Vagina (tissue), 2 donors: ENCODE results near the gene LIMS4. TPM values are rescaled to one million over a fixed set of nuclear protein-coding genes. Genes with fewer than 3 reads are reported as not detected.
"Not testable (repeated sequence)": the region's sequence is repeated elsewhere in the genome, so short reads cannot be mapped to it uniquely, and the experiment has no call there.

Experiments
- DNase-seq, 2 donors: peaks; one replicate each; pipeline ENCODE4 v3.0.0-alpha.2; 2017; ENCODE audit errors: extremely low spot score in 2 of 2
- H3K27ac ChIP-seq: fragments of 200-600 bp; sonication (generic); one replicate; pipeline ENCODE4 v1.5.1; 2019
- H3K27me3 ChIP-seq: fragments of 200-600 bp; sonication (generic); one replicate; pipeline ENCODE4 v1.5.1; 2019
- H3K36me3 ChIP-seq, 2 donors: fragments of 200-600 bp; sonication (generic); one replicate each; pipeline ENCODE4 v1.5.1; 2017 to 2019
- H3K4me1 ChIP-seq: fragments of 200-600 bp; sonication (generic); one replicate; pipeline ENCODE4 v1.5.1; 2019
- H3K4me3 ChIP-seq, 2 donors: fragments of 200-600 bp; sonication (generic); 1 replicate in 1 of 2; 2 replicates in 1 of 2; pipeline ENCODE4 v1.5.1; 2016 to 2019
- H3K9me3 ChIP-seq: fragments of 200-600 bp; sonication (generic); one replicate; pipeline ENCODE4 v1.5.1; 2019
- intact Hi-C: fragments of 100-400 bp; cut with DNase I; formaldehyde crosslinking; loops from one replicate; pipeline ENCODE4 v1.15.1; 2023
- total RNA-seq: library from RNA; depleted of rRNA; stranded (reverse); fragments of >200 nt; gene quantifications from one replicate; pipeline ENCODE4 v1.2.3, GENCODE V29; 2016

Gene LIMS4
- total RNA-seq, 1 donor from 2014 or later, result 1.5 TPM

DNA sequence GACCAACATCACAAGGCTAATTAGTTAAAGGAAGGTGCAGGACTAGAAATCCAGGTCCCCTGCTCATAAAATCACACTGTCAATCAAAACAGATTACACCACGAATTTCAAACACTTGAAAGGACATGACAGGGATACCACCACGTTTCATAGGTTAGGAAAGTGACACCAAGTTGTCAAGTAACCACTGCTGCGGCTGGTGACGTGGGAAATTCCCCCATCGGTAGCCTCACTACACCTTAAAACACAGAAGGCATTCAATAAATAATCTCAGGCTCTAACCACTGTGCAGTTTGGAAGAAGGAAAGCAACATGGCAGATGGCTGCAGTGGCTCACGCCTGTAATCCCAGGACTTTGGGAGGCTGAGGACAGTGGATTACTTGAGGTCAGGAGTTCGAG is 3.7 kb downstream of the LIMS4 start:
- H3K4me1 ChIP-seq, intact Hi-C loops, H3K36me3 ChIP-seq, H3K27me3 ChIP-seq, H3K9me3 ChIP-seq, H3K4me3 ChIP-seq, H3K27ac ChIP-seq, DNase-seq: not testable (repeated sequence)

DNA sequence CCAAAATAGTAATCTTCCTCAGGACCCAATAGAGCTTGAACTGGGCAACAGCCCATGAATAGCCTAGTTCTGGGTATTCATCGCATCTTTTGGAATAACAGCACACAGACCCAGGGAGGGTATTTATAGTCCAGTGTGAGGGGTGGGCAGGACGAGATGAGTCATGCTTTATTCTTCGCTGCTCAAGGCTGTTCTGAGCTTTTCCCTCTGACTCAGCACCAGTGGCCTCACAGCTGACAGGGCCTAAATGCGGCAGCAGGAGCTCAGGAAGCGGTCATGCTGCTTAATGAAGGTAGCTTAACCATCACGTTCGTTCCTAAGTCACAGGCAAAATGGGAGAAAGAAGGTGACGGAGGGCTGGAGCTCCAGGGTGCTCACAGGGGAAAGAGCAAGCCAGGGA is 7.3 kb downstream of the LIMS4 start:
- intact Hi-C loops, DNase-seq, H3K27ac ChIP-seq, H3K36me3 ChIP-seq, H3K4me3 ChIP-seq, H3K9me3 ChIP-seq, H3K27me3 ChIP-seq, H3K4me1 ChIP-seq: not testable (repeated sequence)

DNA sequence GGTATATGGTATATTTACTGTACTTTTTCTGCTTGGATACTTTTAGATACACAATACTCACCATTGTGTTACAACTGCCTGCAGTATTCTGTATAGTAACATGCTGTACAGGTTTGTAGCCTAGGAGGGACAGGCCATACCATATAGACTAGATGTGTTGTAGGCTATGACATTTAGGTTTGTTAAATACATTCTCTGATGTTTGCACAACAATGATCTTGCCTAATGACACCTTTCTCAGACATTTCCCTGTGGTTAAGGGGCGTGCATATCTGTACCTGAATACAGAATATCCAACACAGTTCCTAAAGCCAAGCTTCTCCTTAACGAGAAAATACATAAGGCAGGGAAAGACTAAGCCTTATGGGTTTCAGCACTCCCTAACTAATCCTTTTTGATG is 10.2 kb downstream of the LIMS4 start:
- H3K9me3 ChIP-seq, DNase-seq, H3K27me3 ChIP-seq, H3K27ac ChIP-seq, H3K4me1 ChIP-seq, H3K4me3 ChIP-seq, H3K36me3 ChIP-seq, intact Hi-C loops: not testable (repeated sequence)

DNA sequence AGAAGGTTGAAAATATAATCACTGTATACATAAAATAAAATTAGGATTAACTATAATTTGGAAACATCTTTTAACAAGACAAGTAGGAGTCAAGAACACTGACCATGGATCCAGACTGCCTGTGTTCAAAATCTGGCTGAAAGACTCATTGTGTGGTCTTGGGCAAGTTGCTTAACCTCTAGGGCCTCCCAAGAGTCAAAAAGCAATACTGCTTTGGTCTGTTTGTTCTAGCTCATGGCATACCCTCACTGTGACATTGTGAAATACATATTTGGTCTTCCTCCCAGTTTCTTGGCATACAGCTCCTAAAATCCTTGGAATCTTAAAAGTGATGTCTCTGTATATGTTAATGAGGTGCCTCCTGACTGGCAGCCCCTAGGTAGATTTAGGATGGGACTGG is 12.3 kb downstream of the LIMS4 start:
- H3K36me3 ChIP-seq, intact Hi-C loops, H3K27me3 ChIP-seq, DNase-seq, H3K4me3 ChIP-seq, H3K4me1 ChIP-seq, H3K9me3 ChIP-seq, H3K27ac ChIP-seq: not testable (repeated sequence)

DNA sequence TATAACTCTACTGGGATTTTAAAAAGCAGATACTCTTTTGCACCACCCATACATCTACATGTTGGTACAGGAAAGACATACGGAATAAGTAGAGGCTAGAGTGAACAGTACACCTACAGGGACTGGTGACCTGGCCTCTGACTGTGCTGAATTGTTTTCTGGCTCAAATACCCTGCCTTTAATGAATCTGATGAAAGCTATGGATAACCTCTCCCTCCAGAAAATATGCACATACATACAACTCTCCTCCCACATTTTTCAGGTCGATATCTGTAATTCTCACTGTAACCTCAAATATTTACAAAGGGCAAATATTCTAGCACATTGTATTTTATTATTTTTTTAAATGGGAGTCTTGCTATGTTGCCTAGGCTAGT is 15.4 kb downstream of the LIMS4 start:
- H3K27me3 ChIP-seq, H3K27ac ChIP-seq, H3K4me3 ChIP-seq, H3K9me3 ChIP-seq, H3K36me3 ChIP-seq, intact Hi-C loops, DNase-seq, H3K4me1 ChIP-seq: not testable (repeated sequence)

DNA sequence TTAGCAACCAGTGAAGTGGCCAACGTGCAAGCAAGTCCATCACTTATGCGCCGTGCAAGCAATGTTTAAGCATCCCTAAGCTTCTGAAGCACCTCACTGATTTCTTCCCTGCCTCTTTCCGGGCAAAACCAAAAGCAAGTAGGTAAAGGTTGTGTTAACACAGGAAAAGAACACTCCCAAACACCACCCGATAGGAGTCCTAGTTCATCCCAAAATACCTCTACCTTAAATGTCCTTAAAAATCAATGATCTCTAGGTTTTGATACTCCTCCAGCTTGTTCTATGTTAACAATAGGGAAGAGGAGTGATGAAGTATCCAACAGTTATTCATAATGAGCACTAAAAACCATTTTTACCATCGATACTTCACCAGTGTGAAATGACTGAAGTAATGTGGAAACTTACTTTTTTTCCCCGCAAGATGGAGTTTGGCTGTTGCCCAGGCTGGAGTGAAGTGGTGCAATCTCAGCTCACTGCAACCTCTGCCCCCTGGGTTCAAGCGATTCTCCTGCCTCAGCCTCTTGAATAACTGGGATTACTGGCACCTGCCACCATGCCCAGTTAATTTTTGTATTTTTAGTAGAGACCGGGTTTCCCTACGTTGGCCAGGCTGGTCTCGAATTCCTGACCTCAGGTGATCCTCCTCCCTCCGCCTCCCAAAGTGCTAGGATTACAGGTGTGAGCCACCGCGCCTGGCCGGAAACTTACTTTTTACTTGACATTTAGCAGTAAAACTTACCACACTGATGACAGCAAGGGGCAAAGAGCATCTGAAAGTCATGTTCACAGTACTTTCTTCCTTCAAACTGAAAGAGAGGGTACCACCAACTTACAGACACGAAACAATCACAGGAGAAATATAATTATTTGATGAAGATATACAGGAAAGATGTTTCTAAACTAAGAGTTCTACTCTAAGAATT is 16.1 kb downstream of the LIMS4 start:
- intact Hi-C loops, H3K27ac ChIP-seq, H3K4me3 ChIP-seq, H3K27me3 ChIP-seq, DNase-seq, H3K36me3 ChIP-seq, H3K4me1 ChIP-seq, H3K9me3 ChIP-seq: not testable (repeated sequence)

DNA sequence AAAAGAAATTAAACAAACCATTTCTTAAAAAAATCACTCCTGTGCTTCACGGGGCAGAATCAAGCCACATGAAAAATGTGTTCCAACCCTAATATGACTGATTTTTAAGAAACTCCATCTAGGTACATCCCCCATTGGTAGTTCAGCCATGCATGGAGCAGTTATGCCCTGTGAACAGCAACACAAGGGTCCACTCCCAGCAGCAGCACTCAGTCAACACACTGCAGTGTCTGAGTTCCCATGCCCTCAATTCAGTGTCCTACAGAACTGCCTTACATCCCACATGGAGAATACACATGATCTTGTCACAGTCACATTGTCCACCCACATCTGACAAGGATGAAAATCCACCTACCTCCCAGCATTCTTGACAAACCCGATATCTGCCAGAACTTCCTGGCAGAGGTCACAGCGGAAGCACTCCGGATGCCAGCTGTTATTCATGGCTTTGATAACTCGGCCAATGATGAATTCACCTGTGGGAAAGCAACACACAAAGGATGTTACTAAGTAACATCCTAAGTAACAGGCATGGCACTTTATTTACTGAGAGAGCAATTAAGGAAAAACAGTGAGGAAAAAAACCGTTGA is 17.4 kb downstream of the LIMS4 start:
- H3K4me3 ChIP-seq, H3K27me3 ChIP-seq, DNase-seq, H3K4me1 ChIP-seq, H3K9me3 ChIP-seq, intact Hi-C loops, H3K27ac ChIP-seq, H3K36me3 ChIP-seq: not testable (repeated sequence)

DNA sequence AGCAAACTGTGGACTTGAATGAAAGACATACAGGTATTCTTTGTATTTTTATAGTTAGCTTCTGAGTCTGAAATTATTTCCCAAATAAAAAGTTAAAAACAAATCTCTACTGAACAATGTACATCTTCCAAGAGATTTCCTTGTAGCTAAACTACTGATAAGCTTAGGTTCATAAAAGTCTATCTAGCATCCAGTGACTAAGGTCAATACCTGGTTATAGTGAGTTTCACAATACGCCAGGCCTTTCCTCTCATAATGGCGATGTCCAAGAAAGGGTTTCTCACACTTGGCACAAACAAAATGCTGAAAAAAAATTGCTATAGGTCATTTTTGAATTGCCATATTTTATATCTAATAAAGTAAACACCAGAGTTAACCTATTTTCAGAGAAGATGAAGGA is 21.7 kb downstream of the LIMS4 start:
- H3K4me3 ChIP-seq, H3K36me3 ChIP-seq, H3K27me3 ChIP-seq, intact Hi-C loops, DNase-seq, H3K27ac ChIP-seq, H3K9me3 ChIP-seq, H3K4me1 ChIP-seq: not testable (repeated sequence)

DNA sequence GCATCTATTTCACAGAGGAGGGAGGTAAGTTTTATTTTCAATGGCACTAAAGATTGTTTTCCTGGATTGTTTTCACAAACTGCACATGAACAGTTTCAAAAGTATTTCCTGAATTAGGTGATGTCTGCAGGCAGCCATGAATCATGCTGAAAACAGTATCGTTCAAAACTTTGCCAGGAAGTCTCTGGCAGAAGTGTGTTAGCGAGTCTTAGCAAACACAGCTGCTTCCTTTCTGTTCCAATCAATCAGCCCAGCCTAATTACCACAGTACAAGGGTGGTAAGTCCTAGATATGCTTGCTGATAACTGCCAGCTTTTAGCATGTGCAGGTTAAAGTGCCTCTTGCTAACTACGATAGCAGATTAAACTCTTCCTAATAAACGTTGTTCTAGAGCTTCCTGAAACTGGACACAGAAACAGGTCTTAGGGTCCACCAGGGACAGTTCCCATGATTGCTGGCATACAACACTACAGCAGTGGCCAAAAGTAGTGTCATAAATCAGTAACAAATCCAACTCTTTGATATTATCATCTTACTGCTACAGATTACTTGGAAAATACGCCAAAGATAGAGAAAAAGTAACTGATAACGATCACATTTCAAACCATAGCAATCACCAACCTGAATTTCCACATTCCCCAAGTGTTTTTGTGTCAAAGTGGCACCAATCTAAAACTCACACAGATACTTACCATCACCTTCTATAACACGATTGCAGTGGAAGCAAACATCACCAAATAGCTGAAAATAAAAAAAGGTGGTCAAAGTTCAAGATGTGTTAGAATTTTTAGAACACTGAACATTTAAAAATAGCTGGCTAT is 23.3 kb downstream of the LIMS4 start:
- H3K27ac ChIP-seq, H3K4me1 ChIP-seq, H3K4me3 ChIP-seq, H3K36me3 ChIP-seq, H3K27me3 ChIP-seq, DNase-seq, intact Hi-C loops, H3K9me3 ChIP-seq: not testable (repeated sequence)

DNA sequence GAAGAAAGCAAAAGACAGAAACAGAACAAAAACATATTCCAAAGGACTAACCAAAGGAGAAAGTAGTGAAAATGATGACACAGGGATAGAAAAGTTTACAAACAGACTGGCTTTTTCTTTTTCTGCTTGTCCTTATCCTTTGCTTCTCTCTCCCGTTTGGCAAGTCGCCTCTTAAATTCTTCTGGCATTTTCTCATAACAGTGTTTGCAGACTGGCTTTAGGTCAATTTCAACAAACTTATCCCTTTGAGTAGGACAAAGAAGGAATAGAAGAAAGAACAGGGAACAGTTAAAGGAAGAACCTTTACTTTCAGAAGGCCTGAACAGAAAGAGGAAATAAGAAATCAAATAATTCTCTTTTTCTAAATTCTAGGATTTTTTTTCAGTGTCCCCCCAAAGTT is 26.0 kb downstream of the LIMS4 start:
- intact Hi-C loops, H3K4me3 ChIP-seq, H3K27ac ChIP-seq, H3K27me3 ChIP-seq, H3K4me1 ChIP-seq, H3K36me3 ChIP-seq, H3K9me3 ChIP-seq, DNase-seq: not testable (repeated sequence)

DNA sequence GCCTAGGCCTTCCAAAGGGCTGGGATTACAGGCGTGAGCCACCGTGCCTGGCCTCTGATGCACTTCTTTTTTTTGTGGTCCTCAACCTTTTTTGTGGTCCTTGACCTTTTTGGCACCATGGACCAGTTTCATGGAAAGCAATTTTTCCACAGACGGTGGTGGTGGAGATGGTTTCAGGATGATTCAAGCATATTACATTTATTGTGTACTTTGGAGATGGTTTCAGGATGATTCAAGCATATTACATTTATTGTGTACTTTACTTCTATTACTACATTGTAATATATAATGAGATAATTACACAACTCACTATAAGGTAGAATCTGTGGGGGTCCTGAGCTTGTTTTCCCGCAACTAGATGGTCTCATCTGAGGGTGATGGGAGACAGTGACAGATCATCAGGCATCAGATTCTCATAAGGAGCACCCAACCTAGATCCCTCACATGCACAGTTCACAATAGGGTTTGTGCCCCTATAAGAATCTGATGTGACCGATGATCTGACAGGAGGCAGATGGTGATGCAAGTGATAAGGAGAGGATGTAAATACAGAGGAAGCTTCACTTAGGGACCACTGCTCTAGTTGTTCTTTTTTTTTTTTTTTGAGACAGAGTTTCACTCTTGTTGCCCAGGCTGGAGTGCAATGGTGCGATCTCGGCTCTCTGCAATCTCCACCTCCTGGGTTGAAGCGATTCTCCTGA is 29.2 kb downstream of the LIMS4 start:
- H3K4me3 ChIP-seq, H3K27me3 ChIP-seq, intact Hi-C loops, H3K4me1 ChIP-seq, H3K27ac ChIP-seq, H3K9me3 ChIP-seq, H3K36me3 ChIP-seq, DNase-seq: not testable (repeated sequence)

DNA sequence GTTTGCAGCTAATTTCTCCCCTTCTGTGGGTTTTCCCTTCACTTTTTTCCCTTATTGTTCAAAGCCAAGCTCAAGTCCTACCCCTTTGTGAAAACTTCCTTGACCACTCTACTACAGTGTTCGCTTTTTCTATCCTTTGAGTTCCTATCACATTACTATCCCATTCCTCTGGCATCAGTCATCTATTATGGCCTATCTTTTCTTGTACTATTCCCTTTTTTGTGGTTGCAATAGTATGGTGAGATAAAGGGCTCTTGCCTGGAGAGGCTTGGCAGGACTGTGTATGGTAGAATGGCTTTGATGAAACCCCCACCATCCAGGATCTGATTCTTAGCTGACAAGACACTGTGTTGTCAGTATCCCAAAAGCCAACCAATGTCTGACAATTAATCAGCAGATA is 30.7 kb downstream of the LIMS4 start:
- DNase-seq, H3K4me3 ChIP-seq, H3K4me1 ChIP-seq, H3K27me3 ChIP-seq, H3K9me3 ChIP-seq, intact Hi-C loops, H3K27ac ChIP-seq, H3K36me3 ChIP-seq: not testable (repeated sequence)

DNA sequence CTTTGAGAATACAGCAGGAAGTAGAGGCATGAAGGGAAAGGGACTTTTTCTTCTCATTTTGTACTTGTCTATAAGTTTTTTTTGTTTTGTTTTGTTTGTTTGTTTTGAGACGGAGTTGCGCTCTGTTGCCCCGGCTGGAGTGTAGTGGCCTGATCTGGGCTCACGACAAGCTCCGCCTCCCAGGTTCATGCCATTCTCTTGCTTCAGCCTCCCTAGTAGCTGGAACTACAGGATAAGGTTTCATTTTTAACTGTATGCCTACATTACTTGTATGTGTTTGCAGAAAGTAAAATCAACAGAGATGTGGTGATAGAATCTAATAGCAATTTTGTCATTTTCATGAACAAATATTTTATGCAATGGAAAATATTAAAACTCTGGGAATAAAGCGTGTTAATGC is 38.1 kb downstream of the LIMS4 start:
- DNase-seq, H3K9me3 ChIP-seq, H3K36me3 ChIP-seq, H3K27me3 ChIP-seq, H3K27ac ChIP-seq, intact Hi-C loops, H3K4me3 ChIP-seq, H3K4me1 ChIP-seq: not testable (repeated sequence)
